RWPE1 (cell line): ENCODE results near the gene KHK.

Experiments
- CTCF ChIA-PET: fragments of 350-600 bp; sonication (Branson Sonifier 250); formaldehyde crosslinking; extraction: SDS; loops from one replicate; lab custom pipeline; 2021; lab: Yijun Ruan, JAX
- POLR2A ChIA-PET: fragments of 400-600 bp; formaldehyde crosslinking; extraction: SDS; loops from one replicate; lab custom pipeline; 2020; ENCODE audit warnings: antibody characterized with exemption; ENCODE audit not compliant: low non-redundant PET; lab: Yijun Ruan, JAX
- DNase-seq: peaks from one replicate; pipeline ENCODE4 v3.0.0; 2012; ENCODE audit warnings: low spot score
- H3K27ac ChIP-seq: fragments of 450-650 bp; 2 replicates; pipeline ENCODE4 v1.5.1; 2017
- TF ChIP-seq, protein P1 (sequence below): fragments of 450-650 bp; conservative IDR thresholded peaks from 2 replicates; pipeline ENCODE4 v1.5.1; 2017; ENCODE audit warnings: low read depth, mild to moderate bottlenecking

The KHK gene

DNA sequence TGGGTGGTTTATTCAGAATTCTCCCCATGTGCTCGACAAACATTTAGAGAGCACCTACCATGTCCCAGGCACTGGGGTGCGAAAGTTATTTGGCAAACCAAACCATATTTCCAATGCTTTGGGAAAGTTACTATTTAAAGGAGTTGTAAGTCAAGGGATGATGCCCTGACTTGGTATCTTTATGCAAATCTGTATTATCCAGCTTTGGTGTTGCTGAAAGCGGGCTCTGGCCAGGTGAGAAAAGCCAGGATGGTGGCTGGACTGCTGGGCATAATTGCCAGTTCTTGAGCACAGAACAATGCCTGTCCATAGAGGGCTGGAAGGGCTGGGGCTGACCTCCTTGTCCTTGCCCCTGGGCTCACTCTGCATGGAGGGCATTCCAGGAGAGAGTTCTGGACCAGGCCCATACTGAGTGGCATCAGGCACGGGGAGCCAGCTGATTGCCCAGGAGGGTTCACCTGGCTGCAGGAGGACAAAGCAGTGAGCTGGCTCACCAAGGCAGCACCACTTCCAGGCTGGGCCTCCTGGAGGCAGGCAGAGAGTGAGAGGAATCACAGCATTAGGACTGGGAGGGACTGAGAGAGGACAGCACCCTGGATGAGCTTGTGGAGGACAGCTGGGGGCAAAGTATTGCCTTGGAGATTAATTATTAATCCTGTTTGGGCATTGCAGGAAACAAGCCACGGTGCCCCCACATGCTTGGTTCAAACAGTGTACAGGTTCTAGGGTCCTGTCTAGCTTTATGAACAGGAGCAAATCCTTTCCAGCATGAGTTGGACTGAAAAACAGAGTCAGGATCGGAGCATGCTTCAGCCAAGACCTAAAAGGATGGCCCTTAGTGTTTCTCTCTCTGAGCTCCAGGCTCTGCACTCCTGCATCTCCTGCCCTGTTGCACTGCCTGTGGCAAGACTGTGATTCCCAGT lies 7.1 kb downstream of the KHK start:
- DNase-seq: no peak
- TF ChIP-seq, protein P1, sequence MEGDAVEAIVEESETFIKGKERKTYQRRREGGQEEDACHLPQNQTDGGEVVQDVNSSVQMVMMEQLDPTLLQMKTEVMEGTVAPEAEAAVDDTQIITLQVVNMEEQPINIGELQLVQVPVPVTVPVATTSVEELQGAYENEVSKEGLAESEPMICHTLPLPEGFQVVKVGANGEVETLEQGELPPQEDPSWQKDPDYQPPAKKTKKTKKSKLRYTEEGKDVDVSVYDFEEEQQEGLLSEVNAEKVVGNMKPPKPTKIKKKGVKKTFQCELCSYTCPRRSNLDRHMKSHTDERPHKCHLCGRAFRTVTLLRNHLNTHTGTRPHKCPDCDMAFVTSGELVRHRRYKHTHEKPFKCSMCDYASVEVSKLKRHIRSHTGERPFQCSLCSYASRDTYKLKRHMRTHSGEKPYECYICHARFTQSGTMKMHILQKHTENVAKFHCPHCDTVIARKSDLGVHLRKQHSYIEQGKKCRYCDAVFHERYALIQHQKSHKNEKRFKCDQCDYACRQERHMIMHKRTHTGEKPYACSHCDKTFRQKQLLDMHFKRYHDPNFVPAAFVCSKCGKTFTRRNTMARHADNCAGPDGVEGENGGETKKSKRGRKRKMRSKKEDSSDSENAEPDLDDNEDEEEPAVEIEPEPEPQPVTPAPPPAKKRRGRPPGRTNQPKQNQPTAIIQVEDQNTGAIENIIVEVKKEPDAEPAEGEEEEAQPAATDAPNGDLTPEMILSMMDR: no peak
- CTCF ChIA-PET: interaction anchor here (1.1 kb wide), 1 partner anchor 186 kb away, joined by 3 read pairs; no protein-coding TSS in a partner anchor
- H3K27ac ChIP-seq: no peak overlapping the region
- POLR2A ChIA-PET: no interaction called here

DNA sequence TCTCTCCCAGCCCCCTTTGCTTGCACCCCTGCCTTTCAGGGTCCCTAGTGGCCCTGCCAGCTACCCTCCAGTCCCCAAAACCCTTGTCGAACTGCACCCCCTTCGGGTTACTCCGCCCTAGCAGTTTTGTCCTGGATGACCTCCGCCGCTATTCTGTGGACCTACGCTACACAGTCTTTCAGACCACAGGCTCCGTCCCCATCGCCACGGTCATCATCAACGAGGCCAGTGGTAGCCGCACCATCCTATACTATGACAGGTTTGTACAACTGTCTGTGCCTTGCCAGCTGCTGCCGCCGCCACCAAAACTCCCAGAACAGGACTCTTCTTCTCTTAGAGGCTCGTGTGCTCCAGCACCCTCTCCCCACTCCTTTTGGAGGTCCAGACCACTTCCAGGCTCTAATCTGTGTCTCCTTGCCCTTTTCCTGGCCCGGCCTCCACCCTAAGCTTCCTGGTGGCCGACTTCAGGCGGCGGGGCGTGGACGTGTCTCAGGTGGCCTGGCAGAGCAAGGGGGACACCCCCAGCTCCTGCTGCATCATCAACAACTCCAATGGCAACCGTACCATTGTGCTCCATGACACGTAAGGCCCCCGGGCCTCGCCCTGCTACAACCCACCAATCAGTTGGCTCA lies 7.9 kb downstream of the KHK start:
- TF ChIP-seq, protein P1: no peak
- no peak for DNase-seq
- POLR2A ChIA-PET: no interaction called here
- H3K27ac ChIP-seq: no peak overlapping the region
- CTCF ChIA-PET: interaction anchor here (1.1 kb wide), 1 partner anchor 185 kb away, joined by 3 read pairs; no protein-coding TSS in a partner anchor

DNA sequence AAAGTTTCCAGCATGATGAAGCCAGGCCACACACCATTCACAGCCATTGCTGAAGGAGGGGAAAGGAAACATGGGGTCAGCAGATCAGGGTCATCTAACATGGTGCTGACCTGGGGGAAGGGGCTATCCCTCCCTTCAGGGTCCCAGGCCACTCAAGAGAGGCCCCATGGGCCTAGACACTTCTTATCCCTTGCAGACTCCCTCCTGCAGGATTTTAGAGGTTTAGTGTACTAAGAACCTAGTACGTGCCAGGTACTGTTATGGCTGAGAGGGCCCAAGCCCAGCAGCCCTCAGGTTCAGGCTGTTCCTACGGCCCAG lies 8.8 kb downstream of the KHK start:
- H3K27ac ChIP-seq: no peak overlapping the region
- DNase-seq: no peak
- ChIA-PET CTCF (interaction anchor here (0.6 to 1.1 kb wide), 2 partner anchors 9 to 184 kb away, joined by 3 read pairs; partner anchors contain the start of gene KHK), POLR2A (interaction anchor here (0.6 kb wide), 1 partner anchor 248 kb away, joined by 3 read pairs; no protein-coding TSS in a partner anchor)
- TF ChIP-seq, protein P1: no peak

DNA sequence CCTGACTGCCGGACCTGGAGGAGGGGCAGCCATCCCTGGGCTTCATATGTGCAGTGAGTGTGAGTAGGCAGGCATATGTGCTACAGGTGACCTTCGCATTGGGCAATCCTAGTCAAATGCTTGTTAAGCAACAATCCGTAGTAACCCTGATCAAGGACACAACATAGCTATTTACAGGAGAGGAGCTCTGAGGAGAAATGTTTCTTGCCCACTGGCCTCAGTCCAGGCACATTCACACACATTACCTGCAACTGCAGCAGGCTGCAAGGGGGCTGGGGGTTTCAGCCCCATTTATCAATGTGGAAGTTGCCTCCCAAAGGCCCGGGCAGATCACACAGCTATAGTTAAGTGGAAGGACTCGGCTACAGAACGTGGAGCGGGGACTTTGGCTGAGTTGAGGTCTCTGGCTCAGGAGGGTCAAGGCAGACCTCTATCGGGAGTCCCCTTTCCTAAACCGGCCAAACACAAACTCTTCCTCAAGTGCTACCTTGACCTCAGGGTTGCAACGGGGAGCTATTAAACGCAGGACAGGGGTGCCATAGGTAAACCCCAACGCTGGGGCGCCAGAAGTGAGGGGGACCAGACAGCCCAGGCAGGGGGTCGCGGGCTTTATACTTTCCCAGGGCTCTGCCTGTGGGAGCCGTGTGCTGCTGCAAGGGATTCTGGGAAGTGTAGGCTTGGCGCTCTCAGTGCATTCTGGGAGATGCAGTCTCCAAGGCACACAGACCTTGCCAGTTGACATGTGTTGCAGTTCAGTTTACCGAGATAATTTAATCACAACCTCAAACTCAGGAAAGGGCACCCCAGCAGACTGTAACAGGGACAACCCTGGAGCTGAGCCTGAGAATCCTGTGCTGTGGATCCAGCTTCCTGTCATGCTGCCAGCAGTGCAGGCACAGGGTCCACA lies 9.4 kb downstream of the KHK start:
- DNase-seq: peak; percentile 45
- ChIA-PET POLR2A (no interaction called here), CTCF (interaction anchor here (0.6 to 1.4 kb wide), 3 partner anchors 9 to 1170 kb away, joined by 3 to 4 read pairs (median 3); partner anchors contain the start of gene KHK)
- H3K27ac ChIP-seq: no peak overlapping the region
- TF ChIP-seq, protein P1: no peak

DNA sequence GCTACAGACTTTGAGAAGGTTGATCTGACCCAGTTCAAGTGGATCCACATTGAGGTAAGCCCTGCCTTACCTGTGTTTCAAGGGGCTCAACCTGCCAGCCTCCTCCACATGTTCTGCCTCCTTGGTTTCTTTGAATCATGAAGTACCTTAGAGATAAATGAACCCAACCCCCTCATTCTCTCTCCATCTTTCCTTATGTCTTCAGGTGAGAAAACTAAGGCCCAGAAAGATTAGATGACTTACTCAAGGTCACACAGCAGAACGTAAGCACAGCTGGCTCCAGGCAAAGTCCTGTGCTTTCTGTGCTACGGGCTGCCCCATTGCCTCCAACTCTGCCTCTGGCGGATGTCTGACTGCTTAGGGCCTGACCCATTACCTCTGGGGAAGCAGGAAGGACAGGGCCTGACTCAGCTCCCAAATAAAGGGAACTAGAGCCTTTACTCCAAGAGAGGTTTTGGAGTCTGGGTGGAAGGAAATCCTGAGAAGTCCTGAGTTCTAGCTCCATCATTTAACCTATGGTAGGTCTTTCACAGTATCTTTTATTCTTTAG lies 10.3 kb downstream of the KHK start:
- ChIA-PET POLR2A (no interaction called here), CTCF (interaction anchor here (0.6 to 1.4 kb wide), 3 partner anchors 24 to 183 kb away, joined by 3 to 4 read pairs (median 3); no protein-coding TSS in a partner anchor)

More for the DNA sequence above, 10.3 kb downstream of the KHK start:
- DNase-seq: no peak
- TF ChIP-seq, protein P1: no peak
- H3K27ac ChIP-seq: no peak overlapping the region
